Calu3 (cell line): ENCODE measurements around the gene ACTN2. TPM values are rescaled to one million over a fixed set of nuclear protein-coding genes. Genes with fewer than 3 reads are reported as not detected.

Experiments
- BruUV-seq: library from RNA; stranded (reverse); fragments of 400-500 nt; replicated peaks from 2 replicates; lab custom pipeline; 2021; lab: Mats Ljungman, UMichigan
- CTCF ChIA-PET: fragments of 300-600 bp; sonication (Branson Sonifier 250); formaldehyde crosslinking; loops from one replicate; lab custom pipeline; 2022; ENCODE audit warnings: antibody characterized with exemption; lab: Charles Lee
- DNase-seq: peaks from one replicate; pipeline ENCODE4 v3.0.0; 2022
- H3K27ac Mint-ChIP-seq: one replicate; pipeline ENCODE4 v1.8.0; 2022; ENCODE audit warnings: mixed read lengths; ENCODE audit not compliant: unreplicated experiment
- H3K27me3 Mint-ChIP-seq: one replicate; pipeline ENCODE4 v1.8.0; 2022; ENCODE audit warnings: mixed read lengths; ENCODE audit not compliant: unreplicated experiment
- H3K36me3 Mint-ChIP-seq: one replicate; pipeline ENCODE4 v1.8.0; 2022; ENCODE audit warnings: mild to moderate bottlenecking, moderate library complexity, mixed read lengths; ENCODE audit not compliant: insufficient read depth, unreplicated experiment
- H3K4me1 Mint-ChIP-seq: one replicate; pipeline ENCODE4 v1.8.0; 2022; ENCODE audit warnings: mild to moderate bottlenecking, low read depth, mixed read lengths; ENCODE audit not compliant: unreplicated experiment
- H3K4me3 Mint-ChIP-seq: one replicate; pipeline ENCODE4 v1.8.0; 2022; ENCODE audit warnings: mild to moderate bottlenecking, low read depth, moderate library complexity, mixed read lengths; ENCODE audit not compliant: unreplicated experiment
- H3K9me3 Mint-ChIP-seq: one replicate; pipeline ENCODE4 v1.8.0; 2022; ENCODE audit warnings: low read depth, mixed read lengths; ENCODE audit not compliant: unreplicated experiment
- intact Hi-C: fragments of 100-400 bp; cut with micrococcal nuclease; formaldehyde crosslinking; loops from one replicate; pipeline ENCODE4 v1.10.0; 2022; ENCODE audit not compliant: unreplicated experiment
- total RNA-seq: library from RNA; stranded (reverse); gene quantifications from 2 replicates; pipeline ENCODE4 v1.2.3, GENCODE V29; 2022
- TF ChIP-seq, protein P1 (sequence below): fragments of 200-600 bp; IDR thresholded peaks from one replicate; pipeline ENCODE4 v1.8.0; 2022; ENCODE audit warnings: antibody characterized with exemption; ENCODE audit not compliant: unreplicated experiment

The ACTN2 gene
- total RNA-seq, 1 experiment from 2014 or later, result not detected

DNA sequence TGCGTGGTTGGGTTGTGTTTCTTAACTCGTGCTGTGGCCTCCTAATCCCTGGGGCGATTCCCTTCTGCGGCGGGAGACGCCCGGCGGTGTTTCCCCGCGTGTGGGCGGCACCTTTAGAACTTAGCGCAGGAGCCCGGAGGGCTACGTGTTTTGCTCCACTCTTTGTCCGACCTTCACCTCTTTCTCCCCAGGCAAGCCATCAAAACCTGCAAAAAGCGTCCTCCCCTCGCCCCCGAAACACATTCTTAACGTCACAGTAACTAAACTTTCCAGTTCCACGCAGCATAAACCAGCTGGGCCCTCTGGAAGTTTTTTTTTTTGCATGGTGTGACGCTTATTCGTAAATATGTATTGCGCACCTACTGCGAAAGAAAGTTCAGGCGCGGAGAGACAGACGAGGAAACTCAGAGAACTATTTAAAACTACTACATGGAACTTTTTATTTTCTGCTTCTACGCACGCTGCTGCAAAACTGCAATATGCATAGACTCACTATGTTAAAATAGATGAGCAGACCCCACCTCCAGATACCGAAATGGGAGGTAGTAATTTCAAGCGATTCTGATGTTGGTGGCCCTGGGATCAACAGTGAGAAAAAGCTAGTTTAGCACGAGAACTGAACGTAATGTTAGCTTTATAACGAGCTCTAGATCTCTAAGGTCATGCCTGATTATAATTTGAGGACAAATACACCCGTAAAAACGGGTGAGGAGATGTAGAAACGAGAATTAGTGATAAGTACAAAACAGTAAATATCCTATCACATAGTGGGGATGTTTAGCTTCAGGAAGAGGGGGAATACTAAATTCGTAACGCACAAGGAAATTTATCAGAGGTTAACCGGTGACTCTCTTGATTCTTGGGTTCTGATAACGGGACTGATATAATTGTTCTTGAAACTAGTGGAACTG is 109.7 kb downstream of the ACTN2 start:
- H3K36me3 Mint-ChIP-seq, result peaks cover 21% of the 10 kb centered on the region
- peak overlapping the region; percentile 97 for H3K4me3 Mint-ChIP-seq
- intact Hi-C loops, result loop anchor here (1.0 to 5.0 kb wide), 2 partner anchors 12 to 39 kb away; no protein-coding TSS in a partner anchor
- BruUV-seq, result TSS peak; percentile 57
- H3K4me1 Mint-ChIP-seq, result peaks cover 9% of the 10 kb centered on the region
- peak overlapping the region; percentile 95 for H3K27ac Mint-ChIP-seq
- no peak for DNase-seq
- CTCF ChIA-PET, result interaction anchor here (0.8 kb wide), 1 partner anchor 12 kb away, joined by 5 read pairs; no protein-coding TSS in a partner anchor
- no peaks in the 10 kb centered on the region for H3K9me3 Mint-ChIP-seq
- TF ChIP-seq, protein P1, sequence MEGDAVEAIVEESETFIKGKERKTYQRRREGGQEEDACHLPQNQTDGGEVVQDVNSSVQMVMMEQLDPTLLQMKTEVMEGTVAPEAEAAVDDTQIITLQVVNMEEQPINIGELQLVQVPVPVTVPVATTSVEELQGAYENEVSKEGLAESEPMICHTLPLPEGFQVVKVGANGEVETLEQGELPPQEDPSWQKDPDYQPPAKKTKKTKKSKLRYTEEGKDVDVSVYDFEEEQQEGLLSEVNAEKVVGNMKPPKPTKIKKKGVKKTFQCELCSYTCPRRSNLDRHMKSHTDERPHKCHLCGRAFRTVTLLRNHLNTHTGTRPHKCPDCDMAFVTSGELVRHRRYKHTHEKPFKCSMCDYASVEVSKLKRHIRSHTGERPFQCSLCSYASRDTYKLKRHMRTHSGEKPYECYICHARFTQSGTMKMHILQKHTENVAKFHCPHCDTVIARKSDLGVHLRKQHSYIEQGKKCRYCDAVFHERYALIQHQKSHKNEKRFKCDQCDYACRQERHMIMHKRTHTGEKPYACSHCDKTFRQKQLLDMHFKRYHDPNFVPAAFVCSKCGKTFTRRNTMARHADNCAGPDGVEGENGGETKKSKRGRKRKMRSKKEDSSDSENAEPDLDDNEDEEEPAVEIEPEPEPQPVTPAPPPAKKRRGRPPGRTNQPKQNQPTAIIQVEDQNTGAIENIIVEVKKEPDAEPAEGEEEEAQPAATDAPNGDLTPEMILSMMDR, result no peak
- H3K27me3 Mint-ChIP-seq, result no peaks in the 10 kb centered on the region

DNA sequence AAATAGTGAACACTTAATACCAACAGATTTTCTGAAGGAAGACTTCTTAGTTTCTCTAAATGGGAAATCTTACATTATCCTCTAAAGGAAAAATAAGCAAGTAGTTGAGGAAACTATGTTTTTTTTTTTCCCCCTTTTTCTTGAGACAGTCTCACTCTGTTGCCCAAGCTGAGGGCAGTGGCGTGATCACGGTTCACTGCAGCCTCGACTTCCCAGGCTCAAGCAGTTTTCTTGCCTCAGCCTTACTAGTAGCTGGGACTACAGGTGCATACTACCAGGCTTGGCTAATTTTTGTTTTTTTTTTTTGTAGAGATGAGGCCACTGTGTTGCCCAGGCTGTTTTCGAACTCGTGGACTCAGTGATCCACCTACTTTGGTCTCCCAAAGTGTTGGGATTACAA is 112.7 kb downstream of the ACTN2 start:
- CTCF ChIA-PET, result interaction anchor here (0.5 to 1.1 kb wide), 2 partner anchors 35 to 579 kb away, joined by 3 to 13 read pairs; no protein-coding TSS in a partner anchor
- H3K9me3 Mint-ChIP-seq, result no peaks in the 10 kb centered on the region
- TF ChIP-seq, protein P1, result no peak
- intact Hi-C loops, result loop anchor here (5.0 kb wide), 1 partner anchor 42 kb away; no protein-coding TSS in a partner anchor
- no peak overlapping the region for H3K27ac Mint-ChIP-seq
- no TSS peak for BruUV-seq
- H3K27me3 Mint-ChIP-seq, result no peaks in the 10 kb centered on the region
- DNase-seq, result no peak
- peaks cover 21% of the 10 kb centered on the region for H3K36me3 Mint-ChIP-seq
- no peak overlapping the region for H3K4me3 Mint-ChIP-seq
- H3K4me1 Mint-ChIP-seq, result peaks cover 20% of the 10 kb centered on the region

DNA sequence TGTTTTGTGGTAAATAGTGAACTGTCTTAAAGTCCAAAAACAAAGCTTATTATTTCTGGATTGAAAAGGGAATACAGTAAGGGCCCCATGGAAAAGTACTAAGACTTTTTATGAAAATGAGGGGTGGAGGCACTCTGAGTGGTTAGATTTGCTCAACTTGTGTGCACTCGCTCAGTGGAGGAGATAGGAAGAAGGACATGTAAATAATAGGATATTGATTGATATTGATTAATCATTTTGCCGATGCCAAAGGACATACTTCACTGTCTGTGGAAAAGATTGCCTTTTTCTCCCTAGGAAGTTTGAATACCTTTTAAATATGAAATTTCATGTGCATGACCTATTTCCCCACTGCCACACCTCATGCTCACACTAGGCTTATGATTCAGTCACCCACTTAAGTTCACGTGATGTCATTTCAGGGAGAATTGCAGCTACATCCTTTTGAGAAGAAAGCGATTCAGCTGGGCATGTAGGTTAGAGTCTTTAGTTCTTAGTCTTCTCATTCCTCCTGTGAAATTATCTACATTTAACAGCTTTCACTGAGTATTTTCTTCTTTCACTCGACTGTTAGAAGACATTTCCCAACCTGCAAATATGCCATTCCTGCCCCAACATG is 113.8 kb downstream of the ACTN2 start:
- Mint-ChIP-seq H3K27ac (no peak overlapping the region), H3K27me3 (no peaks in the 10 kb centered on the region), H3K4me1 (peaks cover 12% of the 10 kb centered on the region), H3K9me3 (no peaks in the 10 kb centered on the region), H3K4me3 (no peak overlapping the region), H3K36me3 (peaks cover 13% of the 10 kb centered on the region)
- CTCF ChIA-PET, result interaction anchor here (1.1 kb wide), 1 partner anchor 37 kb away, joined by 3 read pairs; no protein-coding TSS in a partner anchor
- no TSS peak for BruUV-seq
- TF ChIP-seq, protein P1, result no peak
- intact Hi-C loops, result no loop called here
- DNase-seq, result no peak

- DNase-seq, result no peak
- Mint-ChIP-seq H3K4me3 (no peak overlapping the region), H3K36me3 (peaks cover 8% of the 10 kb centered on the region), H3K27ac (no peak overlapping the region), H3K27me3 (no peaks in the 10 kb centered on the region), H3K4me1 (peaks cover 12% of the 10 kb centered on the region), H3K9me3 (no peaks in the 10 kb centered on the region)
- intact Hi-C loops, result no loop called here
- no TSS peak for BruUV-seq
- CTCF ChIA-PET, result no interaction called here
- TF ChIP-seq, protein P1, result no peak
These were observed 114.3 kb downstream of the ACTN2 start for GRCh38 chr1:236800623-236801022.
